ENCODE data around the gene CKS1B. TPM values are rescaled to one million over a fixed set of nuclear protein-coding genes. Genes with fewer than 3 reads are reported as not detected.
A peak's percentile ranks its signal among the peaks of the same experiment; 100 is the strongest.

CKS1B gene
- total RNA-seq, 2 experiments from 2014 or later: 204 to 230 TPM

DNA sequence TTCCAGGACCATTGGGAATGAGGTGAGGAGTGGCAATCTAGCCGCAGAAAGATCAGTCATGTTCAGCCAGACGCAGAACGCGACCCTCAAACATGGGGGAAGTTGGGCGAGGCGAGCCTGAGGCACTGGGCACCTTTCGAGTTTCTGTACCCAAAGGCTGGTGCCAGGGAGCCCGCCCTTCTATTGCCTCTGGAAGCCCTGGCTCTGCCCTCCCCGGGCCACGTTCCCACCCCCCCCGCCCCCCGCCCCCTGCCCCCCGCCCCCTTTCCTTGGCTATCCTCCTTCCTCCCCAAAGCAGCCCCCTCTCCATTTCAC lies 25.9 kb downstream of the CKS1B start:
- Histone ChIP-seq H3K4me1 (ENCODE audit: insufficient read depth, low read length, poor library complexity, severe bottlenecking) (peaks cover 55% of the 10 kb centered on the region), H3K9me2 (ENCODE audit: insufficient read depth, low read length) (no peaks in the 10 kb centered on the region), H3K79me2 (ENCODE audit: insufficient read depth, low read depth, low read length) (peaks cover 10% of the 10 kb centered on the region; the same call in 1 of the 2 replicates), H3K36me3 (ENCODE audit: insufficient read depth, low read length) (no peaks in the 10 kb centered on the region), H3K4me3 (ENCODE audit: low read depth, low read length, poor library complexity, severe bottlenecking) (peak overlapping the region; percentile 71), H3K9me3 (ENCODE audit: low read length) (no peaks in the 10 kb centered on the region), H4K20me1 (ENCODE audit: insufficient read depth, low read length) (no peaks in the 10 kb centered on the region), H3K27ac (ENCODE audit: low read depth, low read length, poor library complexity, severe bottlenecking) (peak overlapping the region; percentile 92), H2AFZ (ENCODE audit: low read length) (peak overlapping the region; percentile 28; the same call in 1 of the 2 replicates), H3K4me2 (ENCODE audit: low read length) (peak overlapping the region; percentile 94)
- no TSS peak for BruUV-seq (replicated peaks)
- CTCF ChIA-PET (ENCODE audit: unreplicated experiment): no interaction called here
- POLR2A ChIA-PET: interaction anchor here (1.2 to 1.9 kb wide), 2 partner anchors 18 to 23 kb away, joined by 3 to 6 read pairs; partner anchors contain the start of gene FLAD1
- DNase-seq (ENCODE audit: low spot score): no peak
- intact Hi-C loops (cut with micrococcal nuclease; ENCODE audit: unreplicated experiment): loop anchor here (2.0 to 5.0 kb wide), 2 partner anchors 62 to 138 kb away; partner anchors contain the start of gene EFNA4
- TF ChIP-seq EZH2phosphoT487 (IDR thresholded peaks at IDR 0.05; ENCODE audit: borderline replicate concordance, low read depth, low read length): no peak
- TF ChIP-seq, protein P1, sequence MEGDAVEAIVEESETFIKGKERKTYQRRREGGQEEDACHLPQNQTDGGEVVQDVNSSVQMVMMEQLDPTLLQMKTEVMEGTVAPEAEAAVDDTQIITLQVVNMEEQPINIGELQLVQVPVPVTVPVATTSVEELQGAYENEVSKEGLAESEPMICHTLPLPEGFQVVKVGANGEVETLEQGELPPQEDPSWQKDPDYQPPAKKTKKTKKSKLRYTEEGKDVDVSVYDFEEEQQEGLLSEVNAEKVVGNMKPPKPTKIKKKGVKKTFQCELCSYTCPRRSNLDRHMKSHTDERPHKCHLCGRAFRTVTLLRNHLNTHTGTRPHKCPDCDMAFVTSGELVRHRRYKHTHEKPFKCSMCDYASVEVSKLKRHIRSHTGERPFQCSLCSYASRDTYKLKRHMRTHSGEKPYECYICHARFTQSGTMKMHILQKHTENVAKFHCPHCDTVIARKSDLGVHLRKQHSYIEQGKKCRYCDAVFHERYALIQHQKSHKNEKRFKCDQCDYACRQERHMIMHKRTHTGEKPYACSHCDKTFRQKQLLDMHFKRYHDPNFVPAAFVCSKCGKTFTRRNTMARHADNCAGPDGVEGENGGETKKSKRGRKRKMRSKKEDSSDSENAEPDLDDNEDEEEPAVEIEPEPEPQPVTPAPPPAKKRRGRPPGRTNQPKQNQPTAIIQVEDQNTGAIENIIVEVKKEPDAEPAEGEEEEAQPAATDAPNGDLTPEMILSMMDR (conservative IDR thresholded peaks at IDR 0.05; ENCODE audit: low read length): no peak

DNA sequence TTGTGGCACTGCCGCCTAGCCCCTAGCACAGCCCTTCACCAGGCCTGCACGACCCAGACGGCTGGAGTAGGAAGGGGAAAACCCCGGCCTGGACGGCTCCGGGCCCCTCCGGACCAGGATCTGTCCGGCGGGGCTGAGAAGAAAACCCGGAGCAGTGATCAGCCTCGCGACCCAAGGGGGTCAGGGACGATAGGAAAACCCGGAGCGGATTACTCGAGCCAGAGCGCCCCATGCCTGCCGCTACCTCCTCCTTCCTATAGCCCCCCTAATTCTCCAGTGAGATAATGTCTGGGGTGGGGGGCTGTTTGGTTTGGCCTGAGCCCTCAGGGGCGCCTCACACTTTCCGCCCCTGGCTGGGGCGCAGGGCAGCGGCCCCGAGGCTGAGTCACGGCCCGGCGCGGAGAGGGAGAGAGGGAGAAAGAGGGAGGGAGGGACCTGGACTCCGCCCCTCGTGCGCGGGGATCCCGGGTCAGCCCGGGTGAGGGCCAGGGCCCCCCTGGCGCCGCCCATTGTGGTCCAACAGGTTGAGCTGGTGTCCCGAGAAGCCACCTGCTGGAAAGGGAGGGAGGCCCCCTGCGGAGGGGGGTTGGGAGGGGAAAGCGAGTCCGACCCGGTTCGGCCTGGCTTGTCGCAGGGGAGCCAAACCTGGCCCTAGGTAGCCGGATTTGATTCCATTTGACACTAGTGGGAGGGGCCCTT lies 26.4 kb downstream of the CKS1B start:
- peak overlapping the region; percentile 79 for H2AFZ ChIP-seq (ENCODE audit: low read length)
- H3K36me3 ChIP-seq (ENCODE audit: insufficient read depth, low read length): no peaks in the 10 kb centered on the region
- H3K79me2 ChIP-seq (ENCODE audit: insufficient read depth, low read depth, low read length): peaks cover 10% of the 10 kb centered on the region; the same call in 1 of the 2 replicates
- intact Hi-C loops (cut with micrococcal nuclease; ENCODE audit: unreplicated experiment): loop anchor here (1.0 to 5.0 kb wide), 3 partner anchors 50 to 139 kb away; partner anchors contain the start of genes ADAM15 and EFNA4
- DNase-seq (ENCODE audit: low spot score): peak; percentile 93
- peak overlapping the region; percentile 92 for H3K27ac ChIP-seq (ENCODE audit: low read depth, low read length, poor library complexity, severe bottlenecking)
- no peaks in the 10 kb centered on the region for H4K20me1 ChIP-seq (ENCODE audit: insufficient read depth, low read length)
- H3K9me2 ChIP-seq (ENCODE audit: insufficient read depth, low read length): no peaks in the 10 kb centered on the region
- peak overlapping the region; percentile 94 for H3K4me2 ChIP-seq (ENCODE audit: low read length)
- TF ChIP-seq, protein P1 (conservative IDR thresholded peaks at IDR 0.05; ENCODE audit: low read length): peak; percentile 20; the same call in 1 of the 2 replicates
- TF ChIP-seq EZH2phosphoT487 (IDR thresholded peaks at IDR 0.05; ENCODE audit: borderline replicate concordance, low read depth, low read length): no peak
- CTCF ChIA-PET (ENCODE audit: unreplicated experiment): interaction anchor here (1.7 kb wide), 1 partner anchor 16 kb away, joined by 5 read pairs; no protein-coding TSS in a partner anchor
- peak overlapping the region; percentile 71 for H3K4me3 ChIP-seq (ENCODE audit: low read depth, low read length, poor library complexity, severe bottlenecking)
- no TSS peak for BruUV-seq (replicated peaks)
- H3K4me1 ChIP-seq (ENCODE audit: insufficient read depth, low read length, poor library complexity, severe bottlenecking): peaks cover 59% of the 10 kb centered on the region
- POLR2A ChIA-PET: interaction anchor here (0.6 to 1.9 kb wide), 3 partner anchors 18 to 51 kb away, joined by 3 to 6 read pairs (median 4); partner anchors contain the start of genes FLAD1 and PBXIP1
- H3K9me3 ChIP-seq (ENCODE audit: low read length): no peaks in the 10 kb centered on the region

GRCh38 chr1:155001425-155001674 lies 26.9 kb downstream of the CKS1B start:
- peak overlapping the region; percentile 94 for H3K4me2 ChIP-seq (ENCODE audit: low read length)
- no peaks in the 10 kb centered on the region for H3K9me2 ChIP-seq (ENCODE audit: insufficient read depth, low read length)
- BruUV-seq (replicated peaks): no TSS peak
- TF ChIP-seq, protein P1 (conservative IDR thresholded peaks at IDR 0.05; ENCODE audit: low read length): no peak
- TF ChIP-seq EZH2phosphoT487 (IDR thresholded peaks at IDR 0.05; ENCODE audit: borderline replicate concordance, low read depth, low read length): no peak
- peak overlapping the region; percentile 79 for H2AFZ ChIP-seq (ENCODE audit: low read length)
- no peak for DNase-seq (ENCODE audit: low spot score)
- CTCF ChIA-PET (ENCODE audit: unreplicated experiment): interaction anchor here (1.7 kb wide), 1 partner anchor 16 kb away, joined by 5 read pairs; no protein-coding TSS in a partner anchor
- POLR2A ChIA-PET: interaction anchor here (0.6 to 1.9 kb wide), 3 partner anchors 19 to 50 kb away, joined by 3 to 6 read pairs (median 4); partner anchors contain the start of genes FLAD1 and PBXIP1
- H3K79me2 ChIP-seq (ENCODE audit: insufficient read depth, low read depth, low read length): peaks cover 10% of the 10 kb centered on the region; the same call in 1 of the 2 replicates
- no peaks in the 10 kb centered on the region for H3K9me3 ChIP-seq (ENCODE audit: low read length)
- no peaks in the 10 kb centered on the region for H4K20me1 ChIP-seq (ENCODE audit: insufficient read depth, low read length)
- H3K4me3 ChIP-seq (ENCODE audit: low read depth, low read length, poor library complexity, severe bottlenecking): peak overlapping the region; percentile 71
- peak overlapping the region; percentile 92 for H3K27ac ChIP-seq (ENCODE audit: low read depth, low read length, poor library complexity, severe bottlenecking)
- H3K36me3 ChIP-seq (ENCODE audit: insufficient read depth, low read length): no peaks in the 10 kb centered on the region
- intact Hi-C loops (cut with micrococcal nuclease; ENCODE audit: unreplicated experiment): loop anchor here (1.0 to 5.0 kb wide), 3 partner anchors 50 to 139 kb away; partner anchors contain the start of genes ADAM15 and EFNA4
- H3K4me1 ChIP-seq (ENCODE audit: insufficient read depth, low read length, poor library complexity, severe bottlenecking): peaks cover 60% of the 10 kb centered on the region

Measured in OCI-LY7 (cell line).